NCI-H2227 treated with DMSO at 0.1 percent for 48 hours (cell line): ENCODE measurements around the gene USB1.

Experiments
- DNase-seq: peaks from one replicate; lab custom pipeline; 2025; lab: John Stamatoyannopoulos, UW

USB1 gene

GRCh38 chr16:58049232-58050185 is 48.3 kb downstream of the USB1 start:
- DNase-seq, result no peak

- DNase-seq, result no peak
Observed at GRCh38 chr16:58051296-58051695, 50.1 kb downstream of the USB1 start.

GRCh38 chr16:58051821-58052603 is 50.8 kb downstream of the USB1 start:
- no peak for DNase-seq

GRCh38 chr16:58053682-58054005 is 52.4 kb downstream of the USB1 start:
- no peak for DNase-seq

GRCh38 chr16:58054289-58054688 is 53.1 kb downstream of the USB1 start:
- DNase-seq, result no peak

GRCh38 chr16:58056580-58056979 is 55.4 kb downstream of the USB1 start:
- DNase-seq, result peak; percentile 56

- DNase-seq, result no peak
Observed at GRCh38 chr16:58057121-58057520, 55.9 kb downstream of the USB1 start.

GRCh38 chr16:58057784-58058183 is 56.6 kb downstream of the USB1 start:
- DNase-seq, result no peak

- no peak for DNase-seq
Observed at GRCh38 chr16:58062821-58063220, 61.6 kb downstream of the USB1 start.

- DNase-seq, result no peak
Observed at GRCh38 chr16:58063377-58064076, 62.3 kb downstream of the USB1 start.

- DNase-seq, result no peak
Observed at GRCh38 chr16:58070585-58070984, 69.4 kb downstream of the USB1 start.
